Femur (tissue), 1 donor: Measurements from ENCODE around the gene SRRM5.
A peak's percentile ranks its signal among the peaks of the same experiment; 100 is the strongest.
"Not testable (repeated sequence)": the region's sequence is repeated elsewhere in the genome, so short reads cannot be mapped to it uniquely, and the experiment has no call there.

Source experiments
- DNase-seq: peaks from one replicate; pipeline ENCODE4 v3.0.0-alpha.2; 2017

SRRM5 gene

GRCh38 chr19:43640424-43640757, 28.5 kb downstream of the SRRM5 start:
- DNase-seq, result no peak

GRCh38 chr19:43641333-43641732, 29.4 kb downstream of the SRRM5 start:
- no peak for DNase-seq

- no peak for DNase-seq
Measured at GRCh38 chr19:43642531-43642930, 30.6 kb downstream of the SRRM5 start.

- no peak for DNase-seq
Measured at GRCh38 chr19:43643326-43643725, 31.4 kb downstream of the SRRM5 start.

GRCh38 chr19:43644181-43644580, 32.3 kb downstream of the SRRM5 start:
- DNase-seq, result no peak

GRCh38 chr19:43648633-43649032, 36.7 kb downstream of the SRRM5 start:
- no peak for DNase-seq

- DNase-seq, result no peak
Measured at GRCh38 chr19:43649514-43649913, 37.6 kb downstream of the SRRM5 start.

- DNase-seq, result not testable (repeated sequence)
Measured at GRCh38 chr19:43650276-43650675, 38.4 kb downstream of the SRRM5 start.

- DNase-seq, result peak; percentile 73
Measured at GRCh38 chr19:43651758-43652545, 40.1 kb downstream of the SRRM5 start.

GRCh38 chr19:43652546-43652874, 40.6 kb downstream of the SRRM5 start:
- no peak for DNase-seq

- no peak for DNase-seq
Measured at GRCh38 chr19:43656436-43656835, 44.5 kb downstream of the SRRM5 start.

GRCh38 chr19:43658001-43658400, 46.1 kb downstream of the SRRM5 start:
- no peak for DNase-seq

- no peak for DNase-seq
Measured at GRCh38 chr19:43658494-43658893, 46.6 kb downstream of the SRRM5 start.

- DNase-seq, result no peak
Measured at GRCh38 chr19:43660301-43660970, 48.5 kb downstream of the SRRM5 start.

GRCh38 chr19:43660971-43661360, 49.1 kb downstream of the SRRM5 start:
- peak; percentile 67 for DNase-seq

- no peak for DNase-seq
Measured at GRCh38 chr19:43662487-43662886, 50.6 kb downstream of the SRRM5 start.

- no peak for DNase-seq
Measured at GRCh38 chr19:43664018-43664417, 52.1 kb downstream of the SRRM5 start.
